IPS-NIHi11 (cell line): ENCODE measurements around the gene DCAF11.

Experiments used
- DNase-seq: peaks from one replicate; pipeline ENCODE4 v3.0.0; 2012; ENCODE audit warnings: mixed read lengths, low spot score

Gene DCAF11

GRCh38 chr14:24160850-24161804 is 46.5 kb downstream of the DCAF11 start, which contains the start of gene IRF9:
Gene IRF9, plus strand, starts transcription at chr14:24161265. Its CDS starts 880 bp downstream, at chr14:24162145.
- peak; percentile 94 for DNase-seq

- DNase-seq = no peak
These were observed 47.5 kb downstream of the DCAF11 start for GRCh38 chr14:24162093-24162492.

DNA sequence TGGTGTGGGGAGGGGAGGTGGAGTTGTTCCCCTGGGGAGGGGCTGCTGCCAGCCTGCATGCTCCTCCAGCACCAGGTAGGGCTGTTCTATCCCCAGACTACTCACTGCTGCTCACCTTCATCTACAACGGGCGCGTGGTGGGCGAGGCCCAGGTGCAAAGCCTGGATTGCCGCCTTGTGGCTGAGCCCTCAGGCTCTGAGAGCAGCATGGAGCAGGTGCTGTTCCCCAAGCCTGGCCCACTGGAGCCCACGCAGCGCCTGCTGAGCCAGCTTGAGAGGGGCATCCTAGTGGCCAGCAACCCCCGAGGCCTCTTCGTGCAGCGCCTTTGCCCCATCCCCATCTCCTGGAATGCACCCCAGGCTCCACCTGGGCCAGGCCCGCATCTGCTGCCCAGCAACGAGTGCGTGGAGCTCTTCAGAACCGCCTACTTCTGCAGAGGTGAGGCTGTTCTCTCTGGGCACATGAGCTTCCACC is 50.0 kb downstream of the DCAF11 start:
- DNase-seq = no peak

DNA sequence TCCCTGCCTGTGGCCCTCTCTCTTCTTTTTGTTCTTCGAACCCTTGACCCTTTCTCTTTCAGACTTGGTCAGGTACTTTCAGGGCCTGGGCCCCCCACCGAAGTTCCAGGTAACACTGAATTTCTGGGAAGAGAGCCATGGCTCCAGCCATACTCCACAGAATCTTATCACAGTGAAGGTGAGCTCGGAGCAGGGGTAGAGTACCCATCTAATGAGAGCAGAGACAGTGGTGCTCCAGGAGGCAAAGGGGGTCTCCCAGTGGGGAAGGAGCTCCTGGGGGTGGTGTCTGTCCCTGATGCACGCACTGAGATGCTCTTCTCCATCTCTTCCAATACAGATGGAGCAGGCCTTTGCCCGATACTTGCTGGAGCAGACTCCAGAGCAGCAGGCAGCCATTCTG is 51.2 kb downstream of the DCAF11 start:
- no peak for DNase-seq

DNA sequence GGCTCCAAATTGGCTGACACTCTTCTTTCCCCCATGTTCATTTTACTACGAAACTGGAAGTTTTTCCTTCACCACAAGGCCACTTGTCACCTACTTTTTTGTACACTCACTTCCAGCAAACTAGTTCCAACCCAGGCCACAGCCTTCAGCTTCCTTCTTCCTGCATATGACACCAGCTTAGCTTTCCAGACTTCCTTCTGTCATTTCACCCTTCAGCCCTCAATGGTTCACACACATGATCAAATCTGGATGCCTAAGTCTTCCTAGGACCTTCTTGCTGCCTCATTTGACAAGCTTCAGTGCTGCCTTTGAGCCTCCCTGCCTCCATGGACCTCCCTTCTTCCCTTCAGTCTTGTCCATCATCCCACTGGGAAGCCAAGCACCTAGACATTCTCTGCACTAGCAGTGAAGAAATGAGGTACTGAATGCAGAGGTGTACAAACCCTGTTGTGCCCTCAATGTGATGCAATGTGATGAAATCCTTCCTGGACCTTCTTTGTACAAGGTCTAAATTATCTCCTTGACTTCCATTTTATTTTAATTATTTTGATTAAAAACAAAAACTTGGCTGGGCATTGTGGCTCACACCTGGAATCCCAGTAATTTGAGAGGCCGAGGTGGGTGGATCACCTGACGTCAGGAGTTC is 53.0 kb downstream of the DCAF11 start:
- DNase-seq = no peak

DNA sequence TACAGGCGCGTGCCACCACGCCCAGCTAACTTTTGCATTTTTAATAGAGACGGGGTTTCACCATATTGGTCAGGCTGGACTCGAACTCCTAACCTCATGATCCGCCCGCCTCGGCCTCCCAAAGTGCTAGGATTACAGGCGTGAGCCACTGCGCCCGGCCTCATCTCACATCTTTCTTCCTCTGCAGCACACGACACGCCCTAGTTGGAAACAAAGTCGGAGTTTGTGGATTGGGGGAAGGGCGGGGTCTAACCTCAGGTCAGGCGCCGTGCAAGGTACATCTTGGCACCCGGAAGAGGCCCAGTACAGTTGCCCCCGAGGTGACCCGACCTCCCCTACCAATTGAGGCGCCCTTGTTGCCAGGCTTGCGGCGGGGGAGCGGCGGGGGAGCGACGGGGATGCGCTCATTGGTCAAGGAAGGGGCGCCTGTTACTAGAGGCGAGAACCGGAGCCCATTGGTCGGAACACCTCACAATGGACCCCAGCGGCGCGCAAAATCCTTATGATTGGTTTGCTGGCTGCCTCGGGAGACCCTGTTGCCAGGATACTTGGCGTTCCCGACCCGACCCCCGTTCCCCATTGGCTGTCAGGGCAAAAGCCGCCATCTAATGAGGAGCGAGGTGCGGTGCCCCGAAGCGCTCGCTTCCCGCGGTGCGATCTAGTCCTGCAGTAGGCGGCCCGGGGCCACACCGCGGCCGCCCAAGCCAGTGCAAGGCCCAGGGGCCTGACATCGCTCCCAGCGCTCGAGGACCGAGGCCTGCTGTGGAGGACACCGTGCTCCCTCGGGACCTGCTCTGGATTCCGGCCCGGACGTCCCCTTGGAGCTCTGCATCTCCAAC is 57.1 kb downstream of the DCAF11 start, which contains the start of gene REC8:
REC8 (plus strand) TSS at position 659 of the 839 bp plus-strand sequence. CDS start 473 bp downstream, outside the sequence.
- peak; percentile 98 for DNase-seq

GRCh38 chr14:24172261-24172860 is 57.8 kb downstream of the DCAF11 start:
- no peak for DNase-seq

DNA sequence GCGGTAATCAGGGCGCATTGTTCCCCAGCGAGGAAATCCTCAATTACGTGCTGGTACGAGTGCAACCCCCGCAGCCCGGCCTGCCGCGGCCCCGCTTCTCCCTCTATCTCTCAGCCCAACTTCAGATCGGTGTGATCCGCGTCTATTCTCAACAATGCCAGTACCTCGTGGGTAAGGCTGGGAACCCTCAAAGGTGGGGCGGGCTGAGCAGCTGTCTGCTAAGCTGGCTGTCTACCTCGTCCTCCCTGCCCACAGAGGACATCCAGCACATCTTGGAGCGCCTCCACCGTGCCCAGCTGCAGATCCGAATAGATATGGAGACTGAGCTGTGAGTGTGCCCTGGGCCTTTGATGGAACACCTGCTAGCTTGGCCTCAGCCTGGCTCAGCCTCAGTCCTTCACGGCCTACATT is 58.3 kb downstream of the DCAF11 start:
- DNase-seq = no peak
